Esophagus muscularis mucosa (tissue), 3 donors: ENCODE results near the gene TIGAR.

Experiments used
- CTCF ChIP-seq, 3 experiments: fragments of 200-600 bp in 2 of 3; fragments of 450-650 bp in 1 of 3; sonication (generic) in 2 of 3; IDR thresholded peaks; one replicate each; pipeline ENCODE4 v1.5.1; 2017 to 2019; ENCODE audit warnings: antibody characterized with exemption in 3 of 3, mild to moderate bottlenecking in 2 of 3, moderate library complexity in 1 of 3
- POLR2A ChIP-seq: fragments of 450-650 bp; IDR thresholded peaks from one replicate; pipeline ENCODE4 v1.6.1; 2017; ENCODE audit warnings: antibody characterized with exemption, moderate library complexity, mild to moderate bottlenecking, low read depth
- POLR2AphosphoS5 ChIP-seq, 2 donors: sonication (generic); formaldehyde crosslinking; IDR thresholded peaks; one replicate each; pipeline ENCODE4 v1.6.1; 2017; ENCODE audit warnings: antibody characterized with exemption in 2 of 2

GRCh38 chr12:4302881-4303280, 18.1 kb upstream of the TIGAR start:
- TF ChIP-seq POLR2AphosphoS5 (IDR thresholded peaks at IDR 0.05) = no peak
- no peak for TF ChIP-seq CTCF (IDR thresholded peaks at IDR 0.05)
- TF ChIP-seq POLR2A = no peak
